Neural progenitor cell (in vitro differentiated cells): ENCODE measurements around the gene TCF4. TPM values are rescaled to one million over a fixed set of nuclear protein-coding genes. Genes with fewer than 3 reads are reported as not detected.

Source experiments
- DNase-seq: peaks from one replicate; pipeline ENCODE4 v3.0.0-alpha.2; 2016; ENCODE audit warnings: low spot score
- H2AFZ ChIP-seq: fragments of 200-600 bp; sonication (generic); replicated peaks from 2 replicates; pipeline ENCODE4 v1.6.1; 2016; ENCODE audit warnings: antibody characterized with exemption
- H3F3A ChIP-seq: fragments of 200-600 bp; sonication (generic); 2 replicates; pipeline ENCODE4 v1.6.1; 2016; ENCODE audit warnings: antibody characterized with exemption, low read depth
- H3K27ac ChIP-seq: fragments of 200-600 bp; sonication (generic); 2 replicates; pipeline ENCODE4 v1.5.1; 2016; ENCODE audit warnings: mild to moderate bottlenecking
- H3K27me3 ChIP-seq: fragments of 200-600 bp; sonication (generic); 2 replicates; pipeline ENCODE4 v1.6.1; 2016; ENCODE audit warnings: mild to moderate bottlenecking, moderate library complexity
- H3K36me3 ChIP-seq: fragments of 200-600 bp; sonication (generic); 2 replicates; pipeline ENCODE4 v1.5.1; 2016
- H3K4me1 ChIP-seq: fragments of 200-600 bp; sonication (generic); 2 replicates; pipeline ENCODE4 v1.6.1; 2016; ENCODE audit warnings: mixed run types
- H3K4me2 ChIP-seq: fragments of 200-600 bp; sonication (generic); 2 replicates; pipeline ENCODE4 v1.6.1; 2016
- H3K4me3 ChIP-seq: fragments of 200-600 bp; sonication (generic); 2 replicates; pipeline ENCODE4 v1.5.1; 2016
- H3K79me2 ChIP-seq: fragments of 200-600 bp; sonication (generic); 2 replicates; pipeline ENCODE4 v1.6.1; 2016; ENCODE audit warnings: low read depth
- H3K9ac ChIP-seq: fragments of 200-600 bp; sonication (generic); 2 replicates; pipeline ENCODE4 v1.6.1; 2016
- H3K9me3 ChIP-seq: fragments of 200-600 bp; sonication (generic); 2 replicates; pipeline ENCODE4 v1.5.1; 2016; ENCODE audit warnings: low read depth
- H4K20me1 ChIP-seq: fragments of 200-600 bp; sonication (generic); 2 replicates; pipeline ENCODE4 v1.6.1; 2016; ENCODE audit warnings: low read depth
- H3K27ac Mint-ChIP-seq: 3 replicates; pipeline ENCODE4 v1.8.0; 2021; ENCODE audit warnings: mixed read lengths
- H3K27me3 Mint-ChIP-seq: 2 replicates; pipeline ENCODE4 v1.8.0; 2022; ENCODE audit warnings: low read depth, mild to moderate bottlenecking, inconsistent platforms, moderate library complexity, mixed read lengths; ENCODE audit not compliant: insufficient read depth
- H3K36me3 Mint-ChIP-seq: 3 replicates; pipeline ENCODE4 v1.8.0; 2021; ENCODE audit warnings: mixed read lengths
- H3K4me1 Mint-ChIP-seq: 3 replicates; pipeline ENCODE4 v1.8.0; 2021; ENCODE audit warnings: mixed read lengths
- H3K4me3 Mint-ChIP-seq: 3 replicates; pipeline ENCODE4 v1.8.0; 2021; ENCODE audit warnings: mild to moderate bottlenecking, moderate library complexity, mixed read lengths
- H3K9me3 Mint-ChIP-seq: 3 replicates; pipeline ENCODE4 v1.8.0; 2020; ENCODE audit warnings: mixed read lengths
- EZH2 ChIP-seq: fragments of 200-600 bp; sonication (generic); IDR thresholded peaks from 2 replicates; pipeline ENCODE4 v1.6.1; 2017; ENCODE audit warnings: antibody characterized with exemption, mild to moderate bottlenecking, moderate library complexity
- EZH2phosphoT487 ChIP-seq: fragments of 200-600 bp; sonication (generic); IDR thresholded peaks from 2 replicates; pipeline ENCODE4 v1.6.1; 2017; ENCODE audit warnings: antibody characterized with exemption
- total RNA-seq: library from RNA; depleted of rRNA; stranded (reverse); fragments of >200 nt; gene quantifications from 2 replicates; pipeline ENCODE4 v1.2.3, GENCODE V29; 2015; ENCODE audit warnings: low replicate concordance
- TF ChIP-seq, protein P1 (sequence below): fragments of 200-600 bp; sonication (generic); IDR thresholded peaks from 2 replicates; pipeline ENCODE4 v1.5.1; 2017; ENCODE audit warnings: antibody characterized with exemption, mild to moderate bottlenecking

The TCF4 gene
- total RNA-seq, 1 donor from 2014 or later: 161 TPM

GRCh38 chr18:55487997-55488396 lies 100.0 kb downstream of the TCF4 start:
- Histone ChIP-seq H3K27me3 (no peaks in the 10 kb centered on the region), H3K79me2 (peaks cover 100% of the 10 kb centered on the region), H3K4me2 (peak overlapping the region; percentile 36), H4K20me1 (peaks cover 87% of the 10 kb centered on the region), H3K9ac (no peak overlapping the region), H3K36me3 (no peaks in the 10 kb centered on the region), H3K4me1 (peaks cover 35% of the 10 kb centered on the region), H3K4me3 (no peak overlapping the region), H3K9me3 (no peaks in the 10 kb centered on the region), H2AFZ (no peak overlapping the region), H3K27ac (no peak overlapping the region), H3F3A (peaks cover 31% of the 10 kb centered on the region)
- DNase-seq: no peak
- TF ChIP-seq, protein P1, sequence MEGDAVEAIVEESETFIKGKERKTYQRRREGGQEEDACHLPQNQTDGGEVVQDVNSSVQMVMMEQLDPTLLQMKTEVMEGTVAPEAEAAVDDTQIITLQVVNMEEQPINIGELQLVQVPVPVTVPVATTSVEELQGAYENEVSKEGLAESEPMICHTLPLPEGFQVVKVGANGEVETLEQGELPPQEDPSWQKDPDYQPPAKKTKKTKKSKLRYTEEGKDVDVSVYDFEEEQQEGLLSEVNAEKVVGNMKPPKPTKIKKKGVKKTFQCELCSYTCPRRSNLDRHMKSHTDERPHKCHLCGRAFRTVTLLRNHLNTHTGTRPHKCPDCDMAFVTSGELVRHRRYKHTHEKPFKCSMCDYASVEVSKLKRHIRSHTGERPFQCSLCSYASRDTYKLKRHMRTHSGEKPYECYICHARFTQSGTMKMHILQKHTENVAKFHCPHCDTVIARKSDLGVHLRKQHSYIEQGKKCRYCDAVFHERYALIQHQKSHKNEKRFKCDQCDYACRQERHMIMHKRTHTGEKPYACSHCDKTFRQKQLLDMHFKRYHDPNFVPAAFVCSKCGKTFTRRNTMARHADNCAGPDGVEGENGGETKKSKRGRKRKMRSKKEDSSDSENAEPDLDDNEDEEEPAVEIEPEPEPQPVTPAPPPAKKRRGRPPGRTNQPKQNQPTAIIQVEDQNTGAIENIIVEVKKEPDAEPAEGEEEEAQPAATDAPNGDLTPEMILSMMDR: no peak
- TF ChIP-seq EZH2: no peak
- no peak for TF ChIP-seq EZH2phosphoT487
- H3K36me3 Mint-ChIP-seq: peaks cover 9% of the 10 kb centered on the region
- H3K4me3 Mint-ChIP-seq: no peak overlapping the region
- H3K4me1 Mint-ChIP-seq: peaks cover 29% of the 10 kb centered on the region
- H3K27me3 Mint-ChIP-seq: no peaks in the 10 kb centered on the region
- no peaks in the 10 kb centered on the region for H3K9me3 Mint-ChIP-seq
- H3K27ac Mint-ChIP-seq: no peak overlapping the region

GRCh38 chr18:55486936-55487335 lies 101.1 kb downstream of the TCF4 start:
- Histone ChIP-seq H3K4me3 (no peak overlapping the region), H2AFZ (no peak overlapping the region), H3K79me2 (peaks cover 100% of the 10 kb centered on the region), H3K4me2 (peak overlapping the region; percentile 26), H3K27ac (no peak overlapping the region), H4K20me1 (peaks cover 76% of the 10 kb centered on the region), H3K27me3 (no peaks in the 10 kb centered on the region), H3K36me3 (no peaks in the 10 kb centered on the region), H3K9ac (no peak overlapping the region), H3K4me1 (peaks cover 33% of the 10 kb centered on the region), H3F3A (peaks cover 31% of the 10 kb centered on the region), H3K9me3 (no peaks in the 10 kb centered on the region)
- H3K36me3 Mint-ChIP-seq: peaks cover 17% of the 10 kb centered on the region
- TF ChIP-seq, protein P1: no peak
- TF ChIP-seq EZH2 (no peak), EZH2phosphoT487 (no peak)
- peaks cover 27% of the 10 kb centered on the region for H3K4me1 Mint-ChIP-seq
- H3K4me3 Mint-ChIP-seq: no peak overlapping the region
- H3K27me3 Mint-ChIP-seq: no peaks in the 10 kb centered on the region
- H3K9me3 Mint-ChIP-seq: no peaks in the 10 kb centered on the region
- DNase-seq: no peak
- H3K27ac Mint-ChIP-seq: no peak overlapping the region

DNA sequence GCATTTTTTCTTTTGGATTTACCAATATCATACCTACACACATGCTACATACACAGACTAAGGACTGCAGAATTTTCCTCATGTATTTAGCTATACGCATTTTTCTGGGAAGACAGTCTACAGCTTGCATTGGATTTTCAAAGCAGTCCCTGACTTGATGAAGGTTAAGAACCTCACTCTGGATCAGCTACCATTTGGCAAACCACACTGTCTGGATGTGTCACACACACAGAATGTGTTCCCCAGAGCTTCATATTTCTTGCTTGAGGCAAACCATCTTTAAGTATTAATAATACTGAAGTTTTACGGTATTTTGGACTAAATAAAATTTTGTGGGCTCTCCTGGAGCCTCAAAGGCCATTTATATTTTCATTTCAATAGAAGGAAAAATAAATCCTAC lies 102.3 kb downstream of the TCF4 start:
- Histone ChIP-seq H4K20me1 (peaks cover 63% of the 10 kb centered on the region), H3K4me2 (no peak overlapping the region), H3K4me1 (peaks cover 23% of the 10 kb centered on the region), H2AFZ (no peak overlapping the region), H3K27me3 (no peaks in the 10 kb centered on the region), H3F3A (peaks cover 28% of the 10 kb centered on the region), H3K36me3 (no peaks in the 10 kb centered on the region), H3K9me3 (no peaks in the 10 kb centered on the region), H3K27ac (no peak overlapping the region), H3K79me2 (peaks cover 100% of the 10 kb centered on the region), H3K4me3 (no peak overlapping the region), H3K9ac (no peak overlapping the region)
- Mint-ChIP-seq H3K4me3 (no peak overlapping the region), H3K27ac (no peak overlapping the region), H3K27me3 (no peaks in the 10 kb centered on the region), H3K4me1 (peaks cover 22% of the 10 kb centered on the region), H3K9me3 (peaks cover 5% of the 10 kb centered on the region), H3K36me3 (peaks cover 27% of the 10 kb centered on the region)
- TF ChIP-seq, protein P1: no peak
- TF ChIP-seq EZH2phosphoT487 (no peak), EZH2 (no peak)
- no peak for DNase-seq
